HG02840 (cell line): ENCODE measurements around the gene CYP19A1.

Experiments used
- ATAC-seq: cut with Tn5 transposase; IDR thresholded peaks from one replicate; pipeline ENCODE4 v1.9.1; 2021; ENCODE audit warnings: mild to moderate bottlenecking, moderate library complexity, moderate number of reproducible peaks; ENCODE audit not compliant: unreplicated experiment, low FRiP score

CYP19A1 gene

GRCh38 chr15:51328926-51329325, 9.5 kb downstream of the CYP19A1 start:
- no peak for ATAC-seq

- no peak for ATAC-seq
These were observed 11.3 kb downstream of the CYP19A1 start for GRCh38 chr15:51327081-51327480.

- no peak for ATAC-seq
These were observed 13.2 kb downstream of the CYP19A1 start for GRCh38 chr15:51325167-51325566.

GRCh38 chr15:51323749-51324148, 14.6 kb downstream of the CYP19A1 start:
- ATAC-seq, result no peak

GRCh38 chr15:51322621-51323296, 15.6 kb downstream of the CYP19A1 start:
- ATAC-seq, result no peak

- ATAC-seq, result no peak
These were observed 17.1 kb downstream of the CYP19A1 start for GRCh38 chr15:51321316-51321715.

GRCh38 chr15:51320843-51321242, 17.6 kb downstream of the CYP19A1 start:
- no peak for ATAC-seq

GRCh38 chr15:51319539-51319938, 18.9 kb downstream of the CYP19A1 start:
- no peak for ATAC-seq

- ATAC-seq, result no peak
These were observed 19.8 kb downstream of the CYP19A1 start for GRCh38 chr15:51318382-51319150.

- no peak for ATAC-seq
These were observed 21.8 kb downstream of the CYP19A1 start for GRCh38 chr15:51316636-51317035.

- ATAC-seq, result no peak
These were observed 22.7 kb downstream of the CYP19A1 start for GRCh38 chr15:51315726-51316125.

- ATAC-seq, result no peak
These were observed 23.7 kb downstream of the CYP19A1 start for GRCh38 chr15:51314391-51315337.

GRCh38 chr15:51313644-51314280, 24.6 kb downstream of the CYP19A1 start:
- ATAC-seq, result no peak

GRCh38 chr15:51313074-51313393, 25.4 kb downstream of the CYP19A1 start:
- ATAC-seq, result no peak

GRCh38 chr15:51312166-51313073, 26.0 kb downstream of the CYP19A1 start:
- no peak for ATAC-seq

GRCh38 chr15:51311510-51311909, 26.9 kb downstream of the CYP19A1 start:
- ATAC-seq, result no peak

GRCh38 chr15:51310064-51310463, 28.3 kb downstream of the CYP19A1 start:
- ATAC-seq, result no peak

GRCh38 chr15:51307811-51308210, 30.6 kb downstream of the CYP19A1 start:
- ATAC-seq, result no peak

GRCh38 chr15:51307325-51307724, 31.1 kb downstream of the CYP19A1 start:
- ATAC-seq, result no peak
